Gastrocnemius medialis (tissue), 4 donors: ENCODE data around the gene DDX41.

Experiments used
- POLR2A ChIP-seq, 2 donors: fragments of 450-650 bp; IDR thresholded peaks; one replicate each; pipeline ENCODE4 v1.6.1; 2017; ENCODE audit warnings: antibody characterized with exemption in 2 of 2, mild to moderate bottlenecking in 2 of 2, moderate library complexity in 2 of 2
- TF ChIP-seq, protein P1 (sequence below), 5 experiments: fragments of 450-650 bp in 3 of 5; fragments of 200-600 bp in 2 of 5; sonication (generic) in 2 of 5; IDR thresholded peaks in 4 of 5; conservative IDR thresholded peaks in 1 of 5; 1 replicate in 4 of 5; 2 replicates in 1 of 5; pipeline ENCODE4 v1.5.1; 2016 to 2019; ENCODE audit warnings: antibody characterized with exemption in 5 of 5, mild to moderate bottlenecking in 3 of 5, moderate library complexity in 3 of 5

DNA sequence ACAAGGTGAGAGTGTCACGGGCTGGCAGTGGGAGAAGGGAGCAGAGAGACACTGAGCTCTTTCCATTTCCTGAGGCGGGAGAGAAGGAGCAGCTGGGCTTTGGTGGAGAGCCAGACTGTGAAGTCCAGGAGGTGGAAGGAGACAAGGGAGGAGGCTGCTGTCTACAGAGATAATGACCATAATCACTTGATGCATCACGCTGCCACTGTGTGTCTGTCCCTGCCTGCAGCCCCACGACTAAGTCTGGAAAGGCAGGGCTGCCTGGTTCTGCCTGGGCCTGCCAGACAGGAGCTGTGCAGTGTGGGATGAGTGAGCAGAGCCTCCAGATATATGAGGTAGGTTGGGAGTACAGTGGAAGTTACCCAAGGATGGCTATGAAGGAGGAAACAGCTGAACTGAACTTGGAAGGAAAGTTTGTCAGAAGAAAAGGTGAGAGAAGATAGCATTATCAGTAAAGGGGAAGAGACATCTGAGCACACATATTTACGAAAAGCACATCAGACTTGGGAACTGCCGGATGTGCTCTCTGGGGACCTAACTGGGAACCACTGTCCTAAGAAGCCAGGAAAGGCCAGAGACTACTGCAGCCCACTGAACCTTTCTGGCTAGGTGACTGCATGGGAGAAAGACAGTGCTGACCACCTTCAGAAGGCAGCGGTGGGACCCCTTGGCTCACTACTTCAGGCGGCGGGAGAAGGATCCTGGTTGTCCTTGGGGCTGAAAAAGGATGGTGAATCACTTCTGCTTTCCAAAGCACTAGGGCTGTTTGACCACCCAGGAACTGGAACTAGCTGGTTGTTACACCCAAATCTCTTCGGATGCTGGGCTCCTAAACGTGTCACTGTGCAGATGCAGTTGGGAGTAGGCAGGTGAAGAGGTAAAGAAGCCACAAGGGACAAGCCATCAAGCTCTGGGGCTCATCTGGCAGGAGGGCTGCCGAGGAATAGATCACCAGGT is 12.8 kb upstream of the DDX41 start:
- TF ChIP-seq, protein P1, sequence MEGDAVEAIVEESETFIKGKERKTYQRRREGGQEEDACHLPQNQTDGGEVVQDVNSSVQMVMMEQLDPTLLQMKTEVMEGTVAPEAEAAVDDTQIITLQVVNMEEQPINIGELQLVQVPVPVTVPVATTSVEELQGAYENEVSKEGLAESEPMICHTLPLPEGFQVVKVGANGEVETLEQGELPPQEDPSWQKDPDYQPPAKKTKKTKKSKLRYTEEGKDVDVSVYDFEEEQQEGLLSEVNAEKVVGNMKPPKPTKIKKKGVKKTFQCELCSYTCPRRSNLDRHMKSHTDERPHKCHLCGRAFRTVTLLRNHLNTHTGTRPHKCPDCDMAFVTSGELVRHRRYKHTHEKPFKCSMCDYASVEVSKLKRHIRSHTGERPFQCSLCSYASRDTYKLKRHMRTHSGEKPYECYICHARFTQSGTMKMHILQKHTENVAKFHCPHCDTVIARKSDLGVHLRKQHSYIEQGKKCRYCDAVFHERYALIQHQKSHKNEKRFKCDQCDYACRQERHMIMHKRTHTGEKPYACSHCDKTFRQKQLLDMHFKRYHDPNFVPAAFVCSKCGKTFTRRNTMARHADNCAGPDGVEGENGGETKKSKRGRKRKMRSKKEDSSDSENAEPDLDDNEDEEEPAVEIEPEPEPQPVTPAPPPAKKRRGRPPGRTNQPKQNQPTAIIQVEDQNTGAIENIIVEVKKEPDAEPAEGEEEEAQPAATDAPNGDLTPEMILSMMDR (IDR thresholded peaks at IDR 0.05 in 4 of 5, conservative IDR thresholded peaks at IDR 0.05 in 1 of 5), result no peak
- TF ChIP-seq POLR2A (IDR thresholded peaks at IDR 0.05), result no peak
